GM12865 (cell line): Measurements from ENCODE around the gene NOP58.

Source experiments
- DNase-seq: peaks from one replicate; pipeline ENCODE4 v3.0.0; 2010; ENCODE audit warnings: low read depth
- H3K4me3 ChIP-seq: 2 replicates; pipeline ENCODE4 v1.5.1; 2011; ENCODE audit warnings: mild to moderate bottlenecking, low read depth, low read length, control low read depth
- TF ChIP-seq, protein P1 (sequence below): IDR thresholded peaks from 2 replicates; pipeline ENCODE4 v1.5.1; 2011; ENCODE audit warnings: low read length, control low read depth, low read depth, inconsistent platforms; ENCODE audit not compliant: insufficient read depth; ENCODE audit errors: missing control alignments

NOP58 gene

DNA sequence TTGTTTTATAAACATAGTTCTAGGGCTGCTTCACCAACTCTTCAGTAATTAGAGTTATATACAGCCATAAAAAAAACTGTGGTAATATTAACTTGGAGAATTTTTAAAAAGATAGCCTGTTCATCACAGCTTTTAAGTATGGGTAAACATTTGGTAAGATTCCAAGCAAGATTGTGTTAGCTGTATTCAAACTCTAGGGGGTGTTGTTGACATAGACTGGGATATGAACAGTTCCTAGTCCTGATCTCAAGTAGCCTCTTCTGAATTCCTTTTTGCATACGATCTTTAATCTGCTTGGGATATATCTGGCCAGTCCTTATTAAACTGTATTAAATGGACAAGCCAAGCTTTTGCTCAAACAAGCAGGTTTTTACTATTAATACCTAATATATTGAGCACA, 13.4 kb downstream of the NOP58 start:
- TF ChIP-seq, protein P1, sequence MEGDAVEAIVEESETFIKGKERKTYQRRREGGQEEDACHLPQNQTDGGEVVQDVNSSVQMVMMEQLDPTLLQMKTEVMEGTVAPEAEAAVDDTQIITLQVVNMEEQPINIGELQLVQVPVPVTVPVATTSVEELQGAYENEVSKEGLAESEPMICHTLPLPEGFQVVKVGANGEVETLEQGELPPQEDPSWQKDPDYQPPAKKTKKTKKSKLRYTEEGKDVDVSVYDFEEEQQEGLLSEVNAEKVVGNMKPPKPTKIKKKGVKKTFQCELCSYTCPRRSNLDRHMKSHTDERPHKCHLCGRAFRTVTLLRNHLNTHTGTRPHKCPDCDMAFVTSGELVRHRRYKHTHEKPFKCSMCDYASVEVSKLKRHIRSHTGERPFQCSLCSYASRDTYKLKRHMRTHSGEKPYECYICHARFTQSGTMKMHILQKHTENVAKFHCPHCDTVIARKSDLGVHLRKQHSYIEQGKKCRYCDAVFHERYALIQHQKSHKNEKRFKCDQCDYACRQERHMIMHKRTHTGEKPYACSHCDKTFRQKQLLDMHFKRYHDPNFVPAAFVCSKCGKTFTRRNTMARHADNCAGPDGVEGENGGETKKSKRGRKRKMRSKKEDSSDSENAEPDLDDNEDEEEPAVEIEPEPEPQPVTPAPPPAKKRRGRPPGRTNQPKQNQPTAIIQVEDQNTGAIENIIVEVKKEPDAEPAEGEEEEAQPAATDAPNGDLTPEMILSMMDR: peak; percentile 26
- no peak overlapping the region for H3K4me3 ChIP-seq
- no peak for DNase-seq

DNA sequence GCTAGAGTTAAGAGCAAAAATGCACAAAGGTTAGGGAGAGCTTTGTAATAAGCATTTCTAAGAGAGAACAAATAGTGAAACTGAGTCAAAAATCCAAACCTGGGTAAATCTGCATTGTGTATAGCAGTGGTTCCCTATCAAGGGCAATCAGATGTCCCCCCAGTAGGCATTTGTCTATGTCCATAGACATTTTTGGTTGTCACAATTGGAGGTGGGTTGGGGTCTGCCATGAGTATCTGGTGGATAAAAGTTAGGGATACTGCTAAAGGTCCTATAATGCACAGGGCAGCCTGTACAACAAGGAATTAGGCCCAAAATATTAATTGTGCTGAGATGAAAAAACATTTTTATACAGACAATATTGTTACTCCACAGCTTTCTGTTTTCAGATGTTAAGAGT, 21.0 kb downstream of the NOP58 start:
- TF ChIP-seq, protein P1: no peak
- no peak for DNase-seq
- no peak overlapping the region for H3K4me3 ChIP-seq

DNA sequence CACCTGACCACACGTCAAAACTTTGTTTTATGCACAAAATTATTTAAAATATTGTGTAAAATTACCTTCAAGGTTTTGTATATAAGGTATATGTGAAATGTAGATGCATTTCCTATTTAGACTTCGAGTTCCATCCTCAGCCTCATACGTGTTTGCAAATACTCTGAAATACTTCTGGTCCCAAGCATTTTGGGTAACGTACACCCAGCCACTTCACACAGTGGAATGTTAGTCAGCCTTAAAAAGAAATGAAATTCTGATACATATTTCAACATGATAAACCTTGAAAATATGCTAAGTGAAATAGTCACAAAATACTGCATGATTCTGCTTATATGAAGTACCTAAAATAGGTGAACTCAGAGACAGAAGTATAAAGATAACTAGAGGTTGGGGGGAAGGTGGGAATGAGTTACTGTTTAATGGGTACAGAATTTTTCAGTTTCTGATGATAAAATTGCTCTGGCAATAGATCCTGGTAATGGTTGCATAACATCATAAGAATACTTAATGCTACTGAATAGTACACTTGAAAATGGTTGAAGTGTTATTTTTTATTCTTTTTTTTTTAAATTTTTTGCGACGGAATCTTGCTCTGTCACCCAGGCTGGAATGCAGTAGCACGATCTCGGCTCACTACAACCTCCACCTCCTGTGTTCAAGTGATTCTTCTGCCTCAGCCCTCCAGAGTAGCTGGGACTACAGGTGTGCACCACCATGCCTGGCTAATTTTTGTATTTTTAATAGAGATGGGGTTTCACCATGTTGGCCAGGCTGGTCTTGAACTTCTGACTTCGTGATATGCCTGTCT, 24.0 kb downstream of the NOP58 start:
- no peak overlapping the region for H3K4me3 ChIP-seq
- TF ChIP-seq, protein P1: no peak
- DNase-seq: no peak

DNA sequence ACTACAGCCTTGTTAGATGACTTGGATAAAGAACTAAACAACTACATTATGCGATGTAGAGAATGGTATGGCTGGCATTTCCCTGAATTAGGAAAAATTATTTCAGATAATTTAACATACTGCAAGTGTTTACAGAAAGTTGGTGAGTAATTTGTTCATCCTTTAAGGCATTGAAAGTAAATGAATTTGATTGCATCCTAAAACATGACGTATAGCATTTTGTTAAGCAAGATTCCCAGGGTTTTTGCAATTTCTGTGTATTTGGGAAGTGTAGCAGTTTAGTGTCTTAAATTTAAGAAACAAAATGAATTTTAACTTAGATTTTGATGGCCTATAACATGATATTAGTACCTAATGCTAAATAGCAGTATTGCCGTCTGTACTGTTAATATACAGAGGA, 24.8 kb downstream of the NOP58 start:
- DNase-seq: no peak
- TF ChIP-seq, protein P1: no peak
- H3K4me3 ChIP-seq: no peak overlapping the region

DNA sequence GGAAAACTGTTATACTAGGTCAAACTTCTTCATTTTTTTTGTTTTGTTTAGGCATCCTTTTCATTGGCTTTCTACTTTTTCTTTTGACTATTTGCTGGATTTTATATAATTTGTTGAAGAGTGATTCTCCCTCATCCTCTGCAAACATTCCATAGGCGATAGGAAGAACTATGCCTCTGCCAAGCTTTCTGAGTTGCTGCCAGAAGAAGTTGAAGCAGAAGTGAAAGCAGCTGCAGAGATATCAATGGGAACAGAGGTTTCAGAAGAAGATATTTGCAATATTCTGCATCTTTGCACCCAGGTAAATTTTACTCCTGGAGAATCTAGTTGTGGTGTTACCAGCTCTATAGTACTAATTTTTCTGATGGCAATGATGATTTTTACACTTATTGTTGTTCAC, 25.4 kb downstream of the NOP58 start:
- no peak for DNase-seq
- TF ChIP-seq, protein P1: no peak

DNA sequence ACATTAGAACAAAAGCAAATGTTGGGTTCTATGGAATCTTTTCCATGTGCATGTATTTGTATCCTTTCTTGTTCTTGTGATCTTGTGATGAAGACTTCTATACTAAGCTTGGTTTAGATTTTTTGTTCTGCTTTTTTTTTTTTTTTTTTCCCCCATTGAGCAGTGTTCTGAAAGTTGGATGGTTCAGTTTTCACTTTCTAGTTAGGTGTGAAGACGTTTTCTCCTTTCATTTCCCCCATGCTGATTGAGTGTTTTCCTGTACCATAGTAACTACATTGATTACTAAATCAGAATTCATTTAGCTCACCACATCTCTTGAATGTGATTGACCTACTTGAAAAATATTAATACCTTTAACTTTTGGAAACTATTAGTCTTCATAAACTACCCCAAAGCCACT, 34.1 kb downstream of the NOP58 start:
- TF ChIP-seq, protein P1: no peak
- peak; percentile 68 for DNase-seq
- H3K4me3 ChIP-seq: no peak overlapping the region

More for the DNA sequence above, 25.4 kb downstream of the NOP58 start:
- no peak overlapping the region for H3K4me3 ChIP-seq

DNA sequence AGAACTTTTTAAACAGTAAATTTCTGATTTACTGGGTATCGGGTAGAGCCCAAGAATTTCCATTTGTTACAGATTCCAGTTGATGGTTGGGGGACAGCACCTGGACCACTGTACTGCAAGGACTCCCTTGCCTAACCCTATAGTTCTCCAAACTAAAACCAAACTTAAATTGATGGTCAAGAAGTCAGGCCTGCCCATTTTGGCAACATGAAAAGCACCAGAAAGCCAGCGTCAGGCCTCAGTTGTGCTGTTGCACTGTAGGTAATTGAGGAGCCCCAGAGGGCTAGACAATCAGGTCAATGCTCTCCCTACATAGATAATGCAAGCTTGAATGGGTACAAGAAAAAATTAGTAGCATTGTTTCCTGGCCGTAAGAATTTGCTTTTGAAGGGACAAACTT, 40.5 kb downstream of the NOP58 start:
- H3K4me3 ChIP-seq: no peak overlapping the region
- TF ChIP-seq, protein P1: no peak
- no peak for DNase-seq
